Subcutaneous abdominal adipose tissue (tissue), 5 donors: ENCODE measurements around the gene RC3H2.
"Not testable (repeated sequence)": the region's sequence is repeated elsewhere in the genome, so short reads cannot be mapped to it uniquely, and the experiment has no call there.

Experiments
- H3K27ac ChIP-seq: one replicate; pipeline ENCODE4 v1.7.0; 2013; ENCODE audit warnings: low read depth, mild to moderate bottlenecking, inconsistent platforms, low read length, moderate library complexity
- H3K27me3 ChIP-seq, 5 donors: one replicate each; pipeline ENCODE4 v1.7.0; 2013; ENCODE audit warnings: low read length in 5 of 5, inconsistent platforms in 1 of 5; ENCODE audit not compliant: control insufficient read depth in 5 of 5, insufficient read depth in 4 of 5
- H3K36me3 ChIP-seq, 5 donors: one replicate each; pipeline ENCODE4 v1.7.0; 2013; ENCODE audit warnings: low read length in 5 of 5; ENCODE audit not compliant: control insufficient read depth in 5 of 5, insufficient read depth in 5 of 5
- H3K4me1 ChIP-seq, 5 donors: one replicate each; pipeline ENCODE4 v1.7.0; 2013; ENCODE audit warnings: low read length in 5 of 5, mild to moderate bottlenecking in 3 of 5, moderate library complexity in 1 of 5; ENCODE audit not compliant: control insufficient read depth in 5 of 5, insufficient read depth in 5 of 5
- H3K4me3 ChIP-seq, 5 donors: one replicate each; pipeline ENCODE4 v1.7.0; 2013; ENCODE audit warnings: low read length in 5 of 5, low read depth in 1 of 5
- H3K9ac ChIP-seq, 5 donors: one replicate each; pipeline ENCODE4 v1.7.0; 2013; ENCODE audit warnings: low read length in 5 of 5, mild to moderate bottlenecking in 4 of 5, moderate library complexity in 3 of 5
- H3K9me3 ChIP-seq, 5 donors: one replicate each; pipeline ENCODE4 v1.7.0; 2013; ENCODE audit warnings: low read length in 5 of 5; ENCODE audit not compliant: control insufficient read depth in 5 of 5
- donor health status: healthy.
- donor health status: healthy.
- donor health status: healthy.
- donor health status: healthy.
- donor health status: healthy.

The RC3H2 gene

GRCh38 chr9:122812736-122813135 is 92.4 kb downstream of the RC3H2 start:
- Histone ChIP-seq H3K27me3 (no peaks in the 10 kb centered on the region), H3K4me1 (peaks cover 0 to 16% (median 12%) of the 10 kb centered on the region in 5 donors), H3K27ac (no peak overlapping the region), H3K36me3 (peaks cover 0 to 16% (median 2%) of the 10 kb centered on the region in 5 donors), H3K4me3 (no peak overlapping the region), H3K9ac (no peak overlapping the region), H3K9me3 (no peaks in the 10 kb centered on the region)

DNA sequence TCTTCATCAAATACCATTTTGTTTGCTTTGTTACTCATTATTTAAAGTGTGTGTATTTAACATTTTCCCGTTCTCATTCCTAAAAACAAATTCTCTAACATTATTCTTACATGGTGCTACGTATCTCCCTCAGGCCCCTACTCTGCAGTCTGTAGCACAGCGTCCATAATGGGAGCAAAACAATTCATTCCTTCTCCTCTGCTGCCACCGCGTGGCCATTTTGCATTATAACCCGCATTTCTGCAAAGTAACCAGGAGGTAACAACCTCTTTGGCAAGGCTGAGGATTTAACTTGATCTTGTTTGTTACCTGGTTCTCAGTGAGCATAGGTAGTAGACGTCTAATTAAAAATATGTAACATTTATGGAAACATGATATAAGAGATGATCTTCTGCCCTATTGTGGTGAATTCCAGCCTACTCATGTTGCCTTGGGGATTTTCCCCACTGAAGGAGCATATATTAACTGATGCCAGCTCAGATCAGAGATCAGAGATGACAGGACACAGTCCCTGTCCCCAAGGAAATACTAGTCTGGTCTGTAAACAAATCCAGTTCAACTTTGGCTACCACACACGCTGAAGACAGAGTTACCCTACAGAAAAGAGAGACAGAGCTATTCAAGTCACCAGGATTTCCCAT is 94.7 kb downstream of the RC3H2 start:
- H3K27ac ChIP-seq, result no peak overlapping the region
- no peak overlapping the region for H3K9ac ChIP-seq
- H3K36me3 ChIP-seq, result peaks cover 0 to 4% (median 0%) of the 10 kb centered on the region in 5 donors
- H3K27me3 ChIP-seq, result no peaks in the 10 kb centered on the region
- H3K4me1 ChIP-seq, result peaks cover 0 to 13% (median under 1%) of the 10 kb centered on the region in 5 donors
- no peaks in the 10 kb centered on the region for H3K9me3 ChIP-seq
- no peak overlapping the region for H3K4me3 ChIP-seq

DNA sequence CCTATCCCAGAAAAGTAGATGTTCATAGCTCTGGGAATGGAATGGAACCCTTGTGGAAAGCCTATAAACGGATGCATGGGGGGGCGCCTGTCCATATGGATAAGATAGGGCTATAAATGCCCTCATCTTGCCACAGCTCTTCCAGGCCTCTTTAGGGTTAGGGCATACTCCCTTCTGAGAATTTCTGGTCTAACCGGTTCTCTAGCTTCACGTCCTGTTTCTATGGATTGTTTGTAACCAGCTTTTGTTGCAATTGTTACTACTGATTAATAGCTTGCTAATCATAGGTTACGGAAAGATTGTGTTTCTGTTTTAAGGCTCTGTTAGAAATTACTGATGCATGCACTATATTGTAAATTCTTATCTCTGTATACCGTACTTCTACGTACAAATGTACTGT is 95.9 kb downstream of the RC3H2 start:
- not testable (repeated sequence) for H3K4me1 ChIP-seq, H3K27ac ChIP-seq, H3K4me3 ChIP-seq, H3K27me3 ChIP-seq, H3K9me3 ChIP-seq, H3K9ac ChIP-seq, H3K36me3 ChIP-seq

- no peak overlapping the region for H3K9ac ChIP-seq
- peaks cover 0 to 6% (median 0%) of the 10 kb centered on the region in 5 donors for H3K36me3 ChIP-seq
- no peaks in the 10 kb centered on the region for H3K27me3 ChIP-seq
- H3K9me3 ChIP-seq, result no peaks in the 10 kb centered on the region
- H3K4me1 ChIP-seq, result peaks cover 0 to 9% (median 0%) of the 10 kb centered on the region in 5 donors
- H3K4me3 ChIP-seq, result no peak overlapping the region
- H3K27ac ChIP-seq, result no peak overlapping the region
Observed at GRCh38 chr9:122808141-122808540, 97.0 kb downstream of the RC3H2 start.

GRCh38 chr9:122807271-122807900 is 97.8 kb downstream of the RC3H2 start:
- H3K27ac ChIP-seq, result no peak overlapping the region
- peaks cover 0 to 9% (median 0%) of the 10 kb centered on the region in 5 donors for H3K4me1 ChIP-seq
- H3K9ac ChIP-seq, result no peak overlapping the region
- H3K4me3 ChIP-seq, result no peak overlapping the region
- H3K9me3 ChIP-seq, result no peaks in the 10 kb centered on the region
- peaks cover 0 to 10% (median 0%) of the 10 kb centered on the region in 5 donors for H3K36me3 ChIP-seq
- no peaks in the 10 kb centered on the region for H3K27me3 ChIP-seq

DNA sequence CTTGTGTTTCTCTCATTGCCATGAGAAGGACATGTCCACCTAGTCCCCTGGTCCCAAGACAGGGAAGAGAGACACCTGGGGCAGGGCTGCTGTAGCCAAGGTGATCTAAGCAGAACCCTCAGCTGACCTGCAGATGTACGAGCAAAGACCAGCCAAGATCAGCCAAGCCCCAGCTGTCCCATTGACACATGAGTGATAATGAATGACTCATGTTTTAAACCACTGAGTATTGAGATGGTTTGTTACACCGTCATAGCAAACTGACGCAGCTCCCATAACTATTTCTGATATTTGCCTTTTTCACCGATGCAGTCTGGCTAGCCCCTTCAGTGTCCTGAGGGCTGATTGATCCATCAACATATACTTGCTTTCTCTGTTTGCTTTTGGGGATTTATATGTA is 98.5 kb downstream of the RC3H2 start:
- peaks cover 0 to 9% (median 0%) of the 10 kb centered on the region in 5 donors for H3K4me1 ChIP-seq
- no peak overlapping the region for H3K4me3 ChIP-seq
- H3K9ac ChIP-seq, result no peak overlapping the region
- H3K9me3 ChIP-seq, result no peaks in the 10 kb centered on the region
- H3K27me3 ChIP-seq, result no peaks in the 10 kb centered on the region
- H3K27ac ChIP-seq, result no peak overlapping the region
- H3K36me3 ChIP-seq, result peaks cover 0 to 10% (median 0%) of the 10 kb centered on the region in 5 donors

GRCh38 chr9:122800066-122801060 is 104.8 kb downstream of the RC3H2 start, which contains the start of gene OR1K1:
OR1K1 (plus strand) TSS chr9:122800123; CDS start chr9:122800123, 0 bp downstream.
- Histone ChIP-seq H3K4me3 (no peak within 1 kb of the TSS), H3K27me3 (no peaks in the 10 kb centered on the region), H3K9ac (no peak within 1 kb of the TSS), H3K27ac (no peak within 1 kb of the TSS), H3K36me3 (peaks cover 0 to 10% (median 0%) of the 10 kb centered on the region in 5 donors), H3K9me3 (no peaks in the 10 kb centered on the region), H3K4me1 (no peaks in the 10 kb centered on the region)

- no peak overlapping the region for H3K27ac ChIP-seq
- no peaks in the 10 kb centered on the region for H3K27me3 ChIP-seq
- no peak overlapping the region for H3K4me3 ChIP-seq
- H3K9ac ChIP-seq, result no peak overlapping the region
- H3K4me1 ChIP-seq, result no peaks in the 10 kb centered on the region
- no peaks in the 10 kb centered on the region for H3K36me3 ChIP-seq
- H3K9me3 ChIP-seq, result no peaks in the 10 kb centered on the region
Observed at GRCh38 chr9:122797316-122798063, 107.7 kb downstream of the RC3H2 start.
